SK-N-SH (cell line): ENCODE measurements around the gene CCL21. TPM values are rescaled to one million over a fixed set of nuclear protein-coding genes. Genes with fewer than 3 reads are reported as not detected.
A peak's percentile ranks its signal among the peaks of the same experiment; 100 is the strongest.

ENCODE experiments used
- CTCF ChIA-PET: fragments of 300-600, 350-600 bp; formaldehyde crosslinking; extraction: SDS; loops from one replicate; lab custom pipeline; 2021; lab: Yijun Ruan, JAX
- POLR2A ChIA-PET: fragments of 350-600 bp; sonication (Branson Sonifier 250); formaldehyde crosslinking; extraction: SDS; loops from one replicate; lab custom pipeline; 2020; ENCODE audit warnings: antibody characterized with exemption, inconsistent platforms; lab: Yijun Ruan, JAX
- DNase-seq: peaks from one replicate; pipeline ENCODE4 v3.0.0; 2012
- H2AFZ ChIP-seq: fragments of 200-600 bp; sonication (generic); 2 replicates; pipeline ENCODE4 v1.8.1; 2016; ENCODE audit warnings: antibody characterized with exemption, mild to moderate bottlenecking, low read depth
- H3F3A ChIP-seq: fragments of 200-600 bp; sonication (generic); replicated peaks from 2 replicates; pipeline ENCODE3; 2016; ENCODE audit warnings: antibody characterized with exemption, mild to moderate bottlenecking; ENCODE audit not compliant: insufficient read depth
- H3K27ac ChIP-seq, 2 experiments: fragments of 200-500 bp in 1 of 2; fragments of 200-600 bp in 1 of 2; sonication (Bioruptor generic) in 1 of 2; sonication (generic), shearing (Covaris generic) in 1 of 2; 2 replicates each; pipeline versions ENCODE4 v1.5.1 to v1.6.1; 2014 to 2016; ENCODE audit warnings: low read depth in 2 of 2, inconsistent platforms in 1 of 2, low read length in 1 of 2, mild to moderate bottlenecking in 1 of 2, mixed read lengths in 1 of 2
- H3K27me3 ChIP-seq: fragments of 200-600 bp; sonication (generic), shearing (Covaris generic); 2 replicates; pipeline ENCODE4 v1.6.1; 2016; ENCODE audit warnings: mixed run types; ENCODE audit not compliant: insufficient read depth
- H3K36me3 ChIP-seq, 2 experiments: fragments of 200-500 bp in 1 of 2; fragments of 200-600 bp in 1 of 2; sonication (Bioruptor generic) in 1 of 2; sonication (generic) in 1 of 2; replicated peaks in 1 of 2; 2 replicates each; pipeline versions ENCODE3 to v1.5.1; 2014 to 2016; ENCODE audit warnings: low read length in 1 of 2, mild to moderate bottlenecking in 1 of 2; ENCODE audit not compliant: insufficient read depth in 2 of 2, control insufficient read depth in 1 of 2
- H3K4me1 ChIP-seq, 2 experiments: fragments of 200-500 bp in 1 of 2; fragments of 200-600 bp in 1 of 2; sonication (Bioruptor generic) in 1 of 2; sonication (generic), shearing (Covaris generic) in 1 of 2; 2 replicates each; pipeline versions ENCODE4 v1.5.1 to v1.6.1; 2014 to 2016; ENCODE audit warnings: low read depth in 1 of 2, low read length in 1 of 2, mixed run types in 1 of 2; ENCODE audit not compliant: insufficient read depth in 2 of 2, control insufficient read depth in 1 of 2
- H3K4me2 ChIP-seq: fragments of 200-600 bp; sonication (generic), shearing (Covaris generic); 2 replicates; pipeline ENCODE4 v1.6.1; 2017; ENCODE audit warnings: mixed run types
- H3K4me3 ChIP-seq, 2 experiments: fragments of 200-500 bp in 1 of 2; fragments of 200-600 bp in 1 of 2; sonication (Bioruptor generic) in 1 of 2; sonication (generic), shearing (Covaris generic) in 1 of 2; 2 replicates each; pipeline versions ENCODE4 v1.5.1 to v1.8.1; 2014 to 2016; ENCODE audit warnings: low read depth in 2 of 2, inconsistent platforms in 1 of 2, low read length in 1 of 2, mild to moderate bottlenecking in 1 of 2, mixed read lengths in 1 of 2, moderate library complexity in 1 of 2
- H3K79me2 ChIP-seq: fragments of 200-600 bp; sonication (generic); 2 replicates; pipeline ENCODE4 v1.8.1; 2017; ENCODE audit warnings: mild to moderate bottlenecking; ENCODE audit not compliant: insufficient read depth
- H3K9ac ChIP-seq: fragments of 200-600 bp; sonication (generic); 2 replicates; pipeline ENCODE4 v1.6.1; 2017; ENCODE audit warnings: mixed run types
- H3K9me2 ChIP-seq: fragments of 200-600 bp; sonication (generic); 2 replicates; pipeline ENCODE4 v1.6.1; 2017; ENCODE audit warnings: mixed run types
- H3K9me3 ChIP-seq: fragments of 200-600 bp; sonication (generic); 2 replicates; pipeline ENCODE4 v1.6.1; 2017; ENCODE audit warnings: mixed run types, mild to moderate bottlenecking, moderate library complexity
- H4K20me1 ChIP-seq: fragments of 200-600 bp; sonication (generic); 2 replicates; pipeline ENCODE4 v1.6.1; 2017; ENCODE audit warnings: mild to moderate bottlenecking, mixed run types; ENCODE audit not compliant: insufficient read depth
- CHD2 ChIP-seq: fragments of 150-350 bp; IDR thresholded peaks from 2 replicates; pipeline ENCODE4 v1.6.1; 2018; ENCODE audit warnings: low read length; ENCODE audit not compliant: partially characterized antibody
- CTCF ChIP-seq: fragments of 200-600 bp; sonication (generic); IDR thresholded peaks from 2 replicates; pipeline ENCODE4 v1.6.1; 2017; ENCODE audit warnings: antibody characterized with exemption, mild to moderate bottlenecking, moderate library complexity
- ELF1 ChIP-seq: IDR thresholded peaks from 2 replicates; pipeline ENCODE4 v1.4.0; 2012
- EP300 ChIP-seq, 2 experiments: IDR thresholded peaks; 2 replicates each; pipeline versions ENCODE4 v1.4.0 to v1.6.1; 2012; ENCODE audit warnings: borderline replicate concordance in 1 of 2, low read depth in 1 of 2, low read length in 1 of 2
- NRF1 ChIP-seq: IDR thresholded peaks from 2 replicates; pipeline ENCODE4 v1.6.1; 2012; ENCODE audit warnings: low read depth, mild to moderate bottlenecking, low read length
- PBX3 ChIP-seq: IDR thresholded peaks from 2 replicates; pipeline ENCODE4; 2012
- POLR2AphosphoS5 ChIP-seq: IDR thresholded peaks from 2 replicates; pipeline ENCODE4 v1.6.1; 2012; ENCODE audit warnings: low read depth, low read length
- RAD21 ChIP-seq: IDR thresholded peaks from 2 replicates; pipeline ENCODE4 v1.6.1; 2012; ENCODE audit warnings: mild to moderate bottlenecking, low read length
- RCOR1 ChIP-seq: fragments of 150-350 bp; IDR thresholded peaks from 2 replicates; pipeline ENCODE4 v1.6.1; 2017; ENCODE audit warnings: antibody characterized with exemption, low read length
- SMC3 ChIP-seq: IDR thresholded peaks from 2 replicates; pipeline ENCODE4 v1.6.1; 2012; ENCODE audit warnings: low read depth, low read length, improper control_type of control experiment
- TCF12 ChIP-seq: IDR thresholded peaks from 2 replicates; pipeline ENCODE4 v1.4.0; 2012
- USF2 ChIP-seq: fragments of 150-350 bp; IDR thresholded peaks from 2 replicates; pipeline ENCODE4 v1.6.1; 2017; ENCODE audit warnings: antibody characterized with exemption, low read length, low read depth, borderline replicate concordance
- WGBS: methylation state at CpG from one replicate; pipeline ENCODE4 v1.1.6; 2017; ENCODE audit warnings: low lambda C conversion rate; 5-methylcytosine and 5-hydroxymethylcytosine counted together
- polyA plus RNA-seq, 3 experiments: library from polyadenylated mRNA; depleted of rRNA; stranded (reverse); fragments of >200 nt; gene quantifications; 2 replicates each; pipeline ENCODE4 v1.2.3, GENCODE V29; 2012

CCL21 gene
- polyA plus RNA-seq, 1 of the 3 experiments (the other 2 are of a cell fraction) = not detected

GRCh38 chr9:34701769-34702736 lies 7.9 kb downstream of the CCL21 start:
- 20% methylated on average over 19 of the region's 30 CpGs for WGBS
- Histone ChIP-seq H4K20me1 (no peaks in the 10 kb centered on the region), H3K79me2 (no peaks in the 10 kb centered on the region), H3K4me2 (peak overlapping the region; percentile 75), H3K9ac (peak overlapping the region; percentile 30; the same call in 1 of the 2 replicates), H3F3A (no peaks in the 10 kb centered on the region), H3K9me2 (no peaks in the 10 kb centered on the region), H3K36me3 (no peaks in the 10 kb centered on the region), H3K4me3 (peak overlapping the region; percentile 54 to 58), H3K4me1 (peaks cover 0 to 4% of the 10 kb centered on the region in 2 experiments; a peak in 1 of 4 replicates), H3K9me3 (no peaks in the 10 kb centered on the region), H3K27ac (peak overlapping the region in 1 of 2 experiments; percentile 18; a peak in 2 of 4 replicates), H2AFZ (peak overlapping the region; percentile 62; the same call in 1 of the 2 replicates), H3K27me3 (no peaks in the 10 kb centered on the region)
- TF ChIP-seq TCF12 = no peak
- TF ChIP-seq SMC3 = peak; percentile 90
- TF ChIP-seq POLR2AphosphoS5 = no peak
- peak; percentile 98 for TF ChIP-seq CTCF
- TF ChIP-seq USF2 = no peak
- TF ChIP-seq PBX3 = no peak
- peak; percentile 59; the same call in 1 of the 2 replicates for TF ChIP-seq RCOR1
- TF ChIP-seq NRF1 = no peak
- no peak for TF ChIP-seq ELF1
- TF ChIP-seq EP300 (IDR thresholded peaks at IDR 0.05; ENCODE audit: borderline replicate concordance in 1 of 2, low read depth in 1 of 2, low read length in 1 of 2) = 0 out of 4 replicates have a peak, but pooled peaks of 1 of the 2 experiments have one; percentile 24
- peak; percentile 68 for TF ChIP-seq CHD2
- TF ChIP-seq RAD21 = peak; percentile 90
- ChIA-PET POLR2A (no interaction called here), CTCF (interaction anchor here (0.6 to 5.8 kb wide), 47 partner anchors 8 to 741 kb away, joined by 3 to 57 read pairs (median 5); partner anchors contain the start of genes CCL19, CCL21, CCL27 and DCTN3)
- peak; percentile 90 for DNase-seq
